ENCODE measurements around the gene RNF183.

Gene RNF183

DNA sequence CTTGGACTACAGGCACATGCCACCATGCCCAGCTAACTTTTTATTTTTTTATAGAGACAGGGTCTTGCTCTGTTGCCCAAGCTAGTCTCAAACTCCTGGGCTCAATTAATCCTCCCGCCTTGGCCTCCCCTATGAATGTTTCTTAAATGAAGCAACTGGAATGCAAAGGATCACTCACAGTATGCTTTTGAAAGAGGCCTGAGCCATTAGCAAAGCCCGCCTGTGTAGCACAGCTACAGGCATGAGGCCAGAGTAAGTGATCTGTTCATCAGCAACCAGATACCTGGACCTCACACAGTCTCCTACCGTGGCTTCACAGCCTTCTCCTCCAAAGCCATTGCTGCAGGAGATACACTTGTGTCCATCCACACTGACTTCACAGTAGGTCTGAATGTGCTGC lies 16.9 kb upstream of the RNF183 start:
- DNase-seq (ENCODE audit: low read depth), result no peak
- TF ChIP-seq CTCF (IDR thresholded peaks at IDR 0.05; ENCODE audit: control insufficient read depth, extremely low read depth, insufficient read depth), result no peak
- H3K4me3 ChIP-seq (ENCODE audit: low read depth, low read length), result no peak overlapping the region

DNA sequence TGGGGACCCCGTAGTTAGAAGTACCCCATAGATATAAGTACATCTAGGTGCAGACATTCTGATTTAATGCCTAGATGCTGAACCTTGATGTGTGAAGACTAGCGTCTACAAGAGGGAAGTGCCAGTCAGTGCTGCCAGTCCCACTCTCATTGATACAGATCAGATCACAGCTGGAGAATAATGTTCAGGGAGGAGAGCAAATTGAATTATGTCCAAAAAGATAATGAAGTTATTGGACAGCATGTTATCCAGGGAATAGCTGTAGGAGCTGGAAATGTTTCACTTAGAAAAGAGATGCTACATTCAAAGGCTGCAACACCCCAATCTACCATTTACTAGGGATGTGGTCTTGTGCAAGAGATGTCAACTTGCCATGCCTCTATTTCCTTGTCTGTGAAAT lies 15.9 kb upstream of the RNF183 start:
- no peak for DNase-seq (ENCODE audit: low read depth)
- no peak overlapping the region for H3K4me3 ChIP-seq (ENCODE audit: low read depth, low read length)
- TF ChIP-seq CTCF (IDR thresholded peaks at IDR 0.05; ENCODE audit: control insufficient read depth, extremely low read depth, insufficient read depth), result no peak

DNA sequence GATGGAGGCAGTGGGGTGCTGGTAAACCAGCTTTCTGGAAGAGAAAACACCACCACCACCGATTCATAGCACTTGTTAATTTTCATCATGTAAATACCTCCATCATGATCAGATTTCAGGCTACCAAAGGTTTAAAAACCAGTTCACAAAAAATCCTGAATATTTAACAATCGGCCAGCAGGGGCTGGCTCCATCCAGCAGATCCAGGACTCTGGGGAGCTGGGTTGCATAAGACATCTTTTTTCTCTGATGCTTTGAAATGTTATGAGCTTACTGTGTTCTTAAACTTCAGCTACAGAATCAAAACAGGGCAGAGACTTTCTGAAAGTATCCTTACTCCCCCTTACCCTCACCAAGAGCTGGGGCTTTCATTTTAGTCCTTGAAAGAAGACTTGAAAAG lies 14.6 kb upstream of the RNF183 start:
- no peak for TF ChIP-seq CTCF (IDR thresholded peaks at IDR 0.05; ENCODE audit: control insufficient read depth, extremely low read depth, insufficient read depth)
- no peak for DNase-seq (ENCODE audit: low read depth)
- H3K4me3 ChIP-seq (ENCODE audit: low read depth, low read length), result no peak overlapping the region

GRCh38 chr9:113316030-113316429 lies 12.9 kb upstream of the RNF183 start:
- no peak for TF ChIP-seq CTCF (IDR thresholded peaks at IDR 0.05; ENCODE audit: control insufficient read depth, extremely low read depth, insufficient read depth)
- no peak for DNase-seq (ENCODE audit: low read depth)

DNA sequence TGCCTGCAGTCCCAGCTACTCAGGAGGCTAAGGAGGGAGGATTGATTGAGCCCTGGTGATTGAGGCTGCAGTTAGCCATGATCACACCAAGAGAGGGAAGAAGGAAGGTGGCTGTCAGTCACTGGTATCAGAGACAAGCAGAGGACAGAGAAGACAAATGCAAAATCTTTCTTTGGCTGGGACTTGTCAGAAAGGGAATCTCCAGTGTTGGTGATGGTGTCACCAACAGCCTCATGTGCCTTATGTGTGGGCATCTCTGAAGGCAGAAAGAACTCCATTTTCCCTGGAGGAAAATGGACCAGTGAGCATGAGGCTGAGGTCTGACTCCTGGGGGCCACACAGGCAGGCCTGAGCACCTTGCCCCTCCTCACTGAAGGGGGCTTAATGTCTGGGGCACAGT lies 12.1 kb upstream of the RNF183 start:
- DNase-seq (ENCODE audit: low read depth), result no peak
- H3K4me3 ChIP-seq (ENCODE audit: low read depth, low read length), result no peak overlapping the region
- no peak for TF ChIP-seq CTCF (IDR thresholded peaks at IDR 0.05; ENCODE audit: control insufficient read depth, extremely low read depth, insufficient read depth)

More at GRCh38 chr9:113316030-113316429, 12.9 kb upstream of the RNF183 start:
- H3K4me3 ChIP-seq (ENCODE audit: low read depth, low read length), result no peak overlapping the region

- H3K4me3 ChIP-seq (ENCODE audit: low read depth, low read length), result no peak overlapping the region
- no peak for TF ChIP-seq CTCF (IDR thresholded peaks at IDR 0.05; ENCODE audit: control insufficient read depth, extremely low read depth, insufficient read depth)
- DNase-seq (ENCODE audit: low read depth), result no peak
Measured at GRCh38 chr9:113313261-113313660, 10.1 kb upstream of the RNF183 start.

GRCh38 chr9:113311961-113312360 lies 8.8 kb upstream of the RNF183 start:
- no peak for DNase-seq (ENCODE audit: low read depth)
- H3K4me3 ChIP-seq (ENCODE audit: low read depth, low read length), result no peak overlapping the region
- TF ChIP-seq CTCF (IDR thresholded peaks at IDR 0.05; ENCODE audit: control insufficient read depth, extremely low read depth, insufficient read depth), result no peak

Data from LNCaP clone FGC (cell line).